K562 (cell line): ENCODE results near the gene SS18. TPM values are rescaled to one million over a fixed set of nuclear protein-coding genes. Genes with fewer than 3 reads are reported as not detected.
A peak's percentile ranks its signal among the peaks of the same experiment; 100 is the strongest.

Source experiments
- ARID1B ChIP-seq: fragments of 450-650 bp; IDR thresholded peaks from 2 replicates; pipeline ENCODE4 v1.6.1; 2016; ENCODE audit warnings: antibody characterized with exemption, mild to moderate bottlenecking, inconsistent platforms
- BHLHE40 ChIP-seq: IDR thresholded peaks from 2 replicates; pipeline ENCODE4 v1.6.1; 2011; ENCODE audit warnings: low read length, improper control_type of control experiment
- FOXJ3 ChIP-seq: sonication (generic); formaldehyde crosslinking; IDR thresholded peaks from 2 replicates; pipeline ENCODE4 v1.4.0; 2020; ENCODE audit warnings: mild to moderate bottlenecking, missing genetic modification reagents
- GTF2F1 ChIP-seq: IDR thresholded peaks from 2 replicates; pipeline ENCODE4 v1.6.1; 2011; ENCODE audit warnings: low read depth, low read length, improper control_type of control experiment
- PYGO2 ChIP-seq: fragments of 450-650 bp; IDR thresholded peaks from 2 replicates; pipeline ENCODE4 v1.6.1; 2016; ENCODE audit warnings: mild to moderate bottlenecking, missing genetic modification characterization, moderate library complexity, missing compliant biosample characterization
- SAFB ChIP-seq: fragments of 200-400 bp; formaldehyde crosslinking; IDR thresholded peaks from 2 replicates; pipeline ENCODE4 v1.6.1; 2017; ENCODE audit warnings: low read depth, low read length, borderline replicate concordance
- ZNF764 ChIP-seq: fragments of 250-450 bp; sonication (Bioruptor Pico); IDR thresholded peaks from 2 replicates; pipeline ENCODE4 v1.4.0; 2020; ENCODE audit warnings: low read depth, mild to moderate bottlenecking, moderate library complexity
- polyA plus RNA-seq, 8 experiments: library from polyadenylated mRNA; depleted of rRNA in 4 of 8; stranded (reverse) in 5 of 8; unstranded in 3 of 8; fragments of >200 nt; fragmentation: Nextera tagmentation in 2 of 8; fragmentation: Illumina TruSeq in 1 of 8; extraction: Ambion mirVana in 2 of 8; extraction: Trizol in 1 of 8; gene quantifications; 2 replicates each; pipeline versions ENCODE4 v1.2.1 to v1.2.3, GENCODE V29; 2011 to 2014; ENCODE audit warnings: inconsistent platforms in 1 of 8, missing spikeins in 1 of 8
- total RNA-seq, 7 experiments: library from RNA; depleted of rRNA in 6 of 7; stranded (reverse); fragments of >200 nt in 6 of 7; fragmentation: Illumina TruSeq in 2 of 7; extraction: Trizol in 2 of 7; gene quantifications; 2 replicates each; pipeline versions ENCODE4 v1.2.1 to v1.2.3, GENCODE V29; 2011 to 2021; ENCODE audit warnings: low replicate concordance in 1 of 7
- TF ChIP-seq, protein P1 (sequence below): fragments of 200-800 bp; sonication (Bioruptor generic); IDR thresholded peaks from 2 replicates; pipeline ENCODE4 v1.6.1; 2017; ENCODE audit warnings: missing genetic modification characterization, missing compliant biosample characterization
- TF ChIP-seq, protein P2 (sequence below), 2 experiments: fragments of 450-650 bp in 1 of 2; sonication (generic) in 1 of 2; formaldehyde crosslinking in 1 of 2; IDR thresholded peaks; 2 replicates each; pipeline versions ENCODE4 v1.7.1 to v1.9.0; 2016 to 2022; ENCODE audit warnings: inconsistent platforms in 1 of 2, mild to moderate bottlenecking in 1 of 2, missing genetic modification reagents in 1 of 2
- TF ChIP-seq, protein P3 (sequence below), 3 experiments: IDR thresholded peaks in 2 of 3; conservative IDR thresholded peaks in 1 of 3; 2 replicates each; pipeline ENCODE4 v1.5.1; 2011 to 2012; ENCODE audit warnings: low read length in 3 of 3, mild to moderate bottlenecking in 3 of 3, control low read depth in 2 of 3, improper control_type of control experiment in 1 of 3, inconsistent platforms in 1 of 3, low read depth in 1 of 3, mixed read lengths in 1 of 3, moderate library complexity in 1 of 3; ENCODE audit not compliant: insufficient read depth in 2 of 3
- TF ChIP-seq, protein P4 (sequence below): conservative IDR thresholded peaks from 2 replicates; pipeline ENCODE4 v1.6.1; 2011; ENCODE audit warnings: low read depth, mild to moderate bottlenecking, low read length; ENCODE audit not compliant: control insufficient read depth

Gene SS18
- total and polyA plus RNA-seq, 9 of the 15 experiments (the other 6 are each of a cell fraction or from before 2014, with no cell fraction given) = 30.9 to 190 (median 102) TPM

DNA sequence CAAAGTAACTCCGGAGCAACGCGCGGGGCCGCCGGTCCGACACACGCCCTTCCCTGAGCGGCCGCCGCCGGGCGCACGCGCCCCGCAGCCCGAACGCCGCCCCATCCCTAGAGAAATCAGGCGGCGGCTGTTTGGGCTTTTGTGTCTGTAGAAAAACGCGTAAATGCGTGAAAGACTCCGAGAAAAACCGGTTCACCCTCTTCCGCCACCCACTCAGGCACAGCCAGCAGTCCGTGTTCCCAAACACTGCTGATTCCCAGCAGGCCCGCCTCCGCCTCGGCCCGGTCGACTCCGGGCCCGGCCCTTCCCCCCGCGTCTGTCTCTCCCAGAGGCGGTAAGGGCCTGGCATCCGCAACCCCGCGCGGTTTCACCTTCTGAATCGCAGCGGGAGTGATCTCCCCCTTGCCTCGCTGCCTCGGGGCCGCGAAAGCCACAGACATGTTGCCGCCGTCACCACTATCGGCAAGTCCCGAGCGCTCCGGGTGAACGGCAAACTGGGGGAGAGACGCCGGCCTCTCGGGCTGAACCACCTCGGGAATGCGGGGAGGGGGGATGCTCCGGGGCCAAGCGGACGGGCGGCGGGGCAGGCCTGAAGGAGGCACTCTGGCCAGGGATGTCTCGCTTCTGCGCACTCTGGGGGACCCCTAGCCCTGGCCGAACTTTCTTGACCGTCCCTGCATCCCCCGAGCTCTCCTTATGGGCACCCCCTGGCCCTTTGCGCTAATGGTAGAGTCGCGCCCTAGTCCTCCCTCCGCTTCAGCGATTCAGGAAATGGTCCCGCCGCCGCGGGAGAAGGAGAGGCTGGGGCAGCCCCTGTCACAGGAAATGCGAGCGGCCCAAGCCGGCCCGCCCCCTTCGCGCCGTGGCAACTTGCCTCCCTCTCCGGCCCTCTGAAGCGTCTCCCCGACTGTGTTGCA, at the start of gene SS18 (continued):
- TF ChIP-seq, protein P1, sequence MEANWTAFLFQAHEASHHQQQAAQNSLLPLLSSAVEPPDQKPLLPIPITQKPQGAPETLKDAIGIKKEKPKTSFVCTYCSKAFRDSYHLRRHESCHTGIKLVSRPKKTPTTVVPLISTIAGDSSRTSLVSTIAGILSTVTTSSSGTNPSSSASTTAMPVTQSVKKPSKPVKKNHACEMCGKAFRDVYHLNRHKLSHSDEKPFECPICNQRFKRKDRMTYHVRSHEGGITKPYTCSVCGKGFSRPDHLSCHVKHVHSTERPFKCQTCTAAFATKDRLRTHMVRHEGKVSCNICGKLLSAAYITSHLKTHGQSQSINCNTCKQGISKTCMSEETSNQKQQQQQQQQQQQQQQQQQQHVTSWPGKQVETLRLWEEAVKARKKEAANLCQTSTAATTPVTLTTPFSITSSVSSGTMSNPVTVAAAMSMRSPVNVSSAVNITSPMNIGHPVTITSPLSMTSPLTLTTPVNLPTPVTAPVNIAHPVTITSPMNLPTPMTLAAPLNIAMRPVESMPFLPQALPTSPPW (CRISPR knock-in tag) = peak; percentile 73
- peak; percentile 22; the same call in 1 of the 2 replicates for TF ChIP-seq GTF2F1
- TF ChIP-seq FOXJ3 (CRISPR knock-in tag) = no peak
- TF ChIP-seq BHLHE40 = peak; percentile 94
- peak; percentile 73 for TF ChIP-seq ZNF764
- peak; percentile 20; the same call in 1 of the 2 replicates for TF ChIP-seq PYGO2 (tag)
- TF ChIP-seq ARID1B = peak; percentile 66
- TF ChIP-seq, protein P2, sequence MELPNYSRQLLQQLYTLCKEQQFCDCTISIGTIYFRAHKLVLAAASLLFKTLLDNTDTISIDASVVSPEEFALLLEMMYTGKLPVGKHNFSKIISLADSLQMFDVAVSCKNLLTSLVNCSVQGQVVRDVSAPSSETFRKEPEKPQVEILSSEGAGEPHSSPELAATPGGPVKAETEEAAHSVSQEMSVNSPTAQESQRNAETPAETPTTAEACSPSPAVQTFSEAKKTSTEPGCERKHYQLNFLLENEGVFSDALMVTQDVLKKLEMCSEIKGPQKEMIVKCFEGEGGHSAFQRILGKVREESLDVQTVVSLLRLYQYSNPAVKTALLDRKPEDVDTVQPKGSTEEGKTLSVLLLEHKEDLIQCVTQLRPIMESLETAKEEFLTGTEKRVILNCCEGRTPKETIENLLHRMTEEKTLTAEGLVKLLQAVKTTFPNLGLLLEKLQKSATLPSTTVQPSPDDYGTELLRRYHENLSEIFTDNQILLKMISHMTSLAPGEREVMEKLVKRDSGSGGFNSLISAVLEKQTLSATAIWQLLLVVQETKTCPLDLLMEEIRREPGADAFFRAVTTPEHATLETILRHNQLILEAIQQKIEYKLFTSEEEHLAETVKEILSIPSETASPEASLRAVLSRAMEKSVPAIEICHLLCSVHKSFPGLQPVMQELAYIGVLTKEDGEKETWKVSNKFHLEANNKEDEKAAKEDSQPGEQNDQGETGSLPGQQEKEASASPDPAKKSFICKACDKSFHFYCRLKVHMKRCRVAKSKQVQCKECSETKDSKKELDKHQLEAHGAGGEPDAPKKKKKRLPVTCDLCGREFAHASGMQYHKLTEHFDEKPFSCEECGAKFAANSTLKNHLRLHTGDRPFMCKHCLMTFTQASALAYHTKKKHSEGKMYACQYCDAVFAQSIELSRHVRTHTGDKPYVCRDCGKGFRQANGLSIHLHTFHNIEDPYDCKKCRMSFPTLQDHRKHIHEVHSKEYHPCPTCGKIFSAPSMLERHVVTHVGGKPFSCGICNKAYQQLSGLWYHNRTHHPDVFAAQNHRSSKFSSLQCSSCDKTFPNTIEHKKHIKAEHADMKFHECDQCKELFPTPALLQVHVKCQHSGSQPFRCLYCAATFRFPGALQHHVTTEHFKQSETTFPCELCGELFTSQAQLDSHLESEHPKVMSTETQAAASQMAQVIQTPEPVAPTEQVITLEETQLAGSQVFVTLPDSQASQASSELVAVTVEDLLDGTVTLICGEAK (IDR thresholded peaks at IDR 0.05) = peak; percentile 68
- TF ChIP-seq, protein P2 (CRISPR knock-in tag; IDR thresholded peaks at IDR 0.05) = no peak
- 0 out of 2 replicates have a peak, but pooled peaks have one; percentile 11 for TF ChIP-seq SAFB
- TF ChIP-seq, protein P3, sequence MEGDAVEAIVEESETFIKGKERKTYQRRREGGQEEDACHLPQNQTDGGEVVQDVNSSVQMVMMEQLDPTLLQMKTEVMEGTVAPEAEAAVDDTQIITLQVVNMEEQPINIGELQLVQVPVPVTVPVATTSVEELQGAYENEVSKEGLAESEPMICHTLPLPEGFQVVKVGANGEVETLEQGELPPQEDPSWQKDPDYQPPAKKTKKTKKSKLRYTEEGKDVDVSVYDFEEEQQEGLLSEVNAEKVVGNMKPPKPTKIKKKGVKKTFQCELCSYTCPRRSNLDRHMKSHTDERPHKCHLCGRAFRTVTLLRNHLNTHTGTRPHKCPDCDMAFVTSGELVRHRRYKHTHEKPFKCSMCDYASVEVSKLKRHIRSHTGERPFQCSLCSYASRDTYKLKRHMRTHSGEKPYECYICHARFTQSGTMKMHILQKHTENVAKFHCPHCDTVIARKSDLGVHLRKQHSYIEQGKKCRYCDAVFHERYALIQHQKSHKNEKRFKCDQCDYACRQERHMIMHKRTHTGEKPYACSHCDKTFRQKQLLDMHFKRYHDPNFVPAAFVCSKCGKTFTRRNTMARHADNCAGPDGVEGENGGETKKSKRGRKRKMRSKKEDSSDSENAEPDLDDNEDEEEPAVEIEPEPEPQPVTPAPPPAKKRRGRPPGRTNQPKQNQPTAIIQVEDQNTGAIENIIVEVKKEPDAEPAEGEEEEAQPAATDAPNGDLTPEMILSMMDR (IDR thresholded peaks at IDR 0.05 in 2 of 3, conservative IDR thresholded peaks at IDR 0.05 in 1 of 3; ENCODE audit: insufficient read depth in 2 of 3, low read depth in 1 of 3, low read length in 3 of 3) = peak in 1 of 3 experiments; percentile 6; a peak in 1 of 6 replicates
- TF ChIP-seq, protein P4, sequence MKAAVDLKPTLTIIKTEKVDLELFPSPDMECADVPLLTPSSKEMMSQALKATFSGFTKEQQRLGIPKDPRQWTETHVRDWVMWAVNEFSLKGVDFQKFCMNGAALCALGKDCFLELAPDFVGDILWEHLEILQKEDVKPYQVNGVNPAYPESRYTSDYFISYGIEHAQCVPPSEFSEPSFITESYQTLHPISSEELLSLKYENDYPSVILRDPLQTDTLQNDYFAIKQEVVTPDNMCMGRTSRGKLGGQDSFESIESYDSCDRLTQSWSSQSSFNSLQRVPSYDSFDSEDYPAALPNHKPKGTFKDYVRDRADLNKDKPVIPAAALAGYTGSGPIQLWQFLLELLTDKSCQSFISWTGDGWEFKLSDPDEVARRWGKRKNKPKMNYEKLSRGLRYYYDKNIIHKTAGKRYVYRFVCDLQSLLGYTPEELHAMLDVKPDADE = peak; percentile 60; the same call in 1 of the 2 replicates
